A673 (cell line): Measurements from ENCODE around the gene BEST4. TPM values are rescaled to one million over a fixed set of nuclear protein-coding genes. Genes with fewer than 3 reads are reported as not detected.
A peak's percentile ranks its signal among the peaks of the same experiment; 100 is the strongest.

Experiments used
- BruUV-seq: library from RNA; stranded (reverse); fragments of 400-500 nt; replicated peaks from 2 replicates; lab custom pipeline; 2021; lab: Mats Ljungman, UMichigan
- CTCF ChIA-PET: fragments of 300-600 bp; sonication (Branson Sonifier 250); formaldehyde crosslinking; loops from one replicate; lab custom pipeline; 2022; ENCODE audit warnings: antibody characterized with exemption; lab: Charles Lee
- POLR2A ChIA-PET: fragments of 300-600 bp; sonication (Branson Sonifier 250); formaldehyde crosslinking; loops from one replicate; lab custom pipeline; 2022; ENCODE audit warnings: antibody characterized with exemption; ENCODE audit not compliant: low non-redundant PET; lab: Charles Lee
- DNase-seq: peaks from one replicate; pipeline ENCODE4 v3.0.0-alpha.2; 2015; ENCODE audit warnings: low spot score
- H3K27ac ChIP-seq: fragments of 200-600 bp; sonication (generic); 2 replicates; pipeline ENCODE4 v1.5.1; 2016; ENCODE audit warnings: mixed run types, low read depth, mild to moderate bottlenecking, mixed read lengths, antibody characterized with exemption, low read length; ENCODE audit not compliant: poor library complexity, severe bottlenecking
- H3K27me3 ChIP-seq: fragments of 200-600 bp; sonication (generic); replicated peaks from 2 replicates; pipeline ENCODE4 v1.6.1; 2017; ENCODE audit warnings: mixed run types, low read depth, mild to moderate bottlenecking, mixed read lengths, antibody characterized with exemption, low read length; ENCODE audit not compliant: insufficient read depth, poor library complexity
- H3K36me3 ChIP-seq: fragments of 200-600 bp; sonication (generic); 2 replicates; pipeline ENCODE4 v1.6.1; 2016; ENCODE audit warnings: mixed run types, mild to moderate bottlenecking, mixed read lengths, antibody characterized with exemption, low read length; ENCODE audit not compliant: insufficient read depth, poor library complexity, severe bottlenecking
- H3K4me1 ChIP-seq: fragments of 200-600 bp; sonication (generic); 2 replicates; pipeline ENCODE4 v1.6.1; 2017; ENCODE audit warnings: mixed run types, mild to moderate bottlenecking, mixed read lengths, antibody characterized with exemption, low read length; ENCODE audit not compliant: insufficient read depth, poor library complexity, severe bottlenecking
- H3K4me3 ChIP-seq: fragments of 200-600 bp; sonication (generic); 2 replicates; pipeline ENCODE4 v1.5.1; 2016; ENCODE audit warnings: low read depth, mixed run types, mild to moderate bottlenecking, mixed read lengths, low read length; ENCODE audit not compliant: poor library complexity, severe bottlenecking
- H3K9me3 ChIP-seq: fragments of 200-600 bp; sonication (generic); 2 replicates; pipeline ENCODE4 v1.6.1; 2016; ENCODE audit warnings: mixed run types, low read depth, mild to moderate bottlenecking, mixed read lengths, antibody characterized with exemption, low read length; ENCODE audit not compliant: poor library complexity, severe bottlenecking
- EZH2 ChIP-seq: fragments of 200-600 bp; sonication (generic); IDR thresholded peaks from 2 replicates; pipeline ENCODE4 v1.6.1; 2017; ENCODE audit warnings: borderline replicate concordance, low read depth, mild to moderate bottlenecking, mixed read lengths, antibody characterized with exemption, low read length; ENCODE audit not compliant: poor library complexity, severe bottlenecking
- intact Hi-C: fragments of 100-400 bp; cut with micrococcal nuclease; formaldehyde crosslinking; loops from one replicate; pipeline ENCODE4 v1.10.0; 2022; ENCODE audit not compliant: unreplicated experiment
- total RNA-seq: library from RNA; stranded (reverse); gene quantifications from 2 replicates; pipeline ENCODE4 v1.2.3, GENCODE V29; 2021
- TF ChIP-seq, protein P1 (sequence below): fragments of 300-800, 200-600 bp; sonication (generic); conservative IDR thresholded peaks from 2 replicates; pipeline ENCODE4 v1.5.1; 2017; ENCODE audit warnings: low read depth, mild to moderate bottlenecking, antibody characterized with exemption, low read length, moderate library complexity, mixed read lengths

BEST4 gene
- total RNA-seq, 1 experiment from 2014 or later: not detected

DNA sequence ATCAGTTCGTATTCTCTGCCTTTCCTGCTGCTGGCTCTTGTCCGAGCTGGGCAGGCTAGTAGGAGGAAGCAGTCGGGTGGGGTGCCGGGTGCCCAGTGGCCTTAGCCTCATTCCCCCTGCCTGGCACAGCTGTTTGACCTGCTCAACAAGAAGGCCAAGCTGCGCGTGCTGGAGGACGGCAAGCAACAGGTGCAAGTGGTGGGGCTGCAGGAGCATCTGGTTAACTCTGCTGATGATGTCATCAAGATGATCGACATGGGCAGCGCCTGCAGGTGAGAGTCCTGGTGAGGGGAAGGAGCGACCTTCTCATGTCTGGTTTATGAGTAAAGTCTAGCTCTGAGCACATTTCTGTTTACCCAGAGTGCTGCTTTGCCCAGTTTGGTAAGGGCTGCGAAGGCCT lies 28.9 kb downstream of the BEST4 start:
- Histone ChIP-seq H3K36me3 (peaks cover 98% of the 10 kb centered on the region), H3K9me3 (no peaks in the 10 kb centered on the region), H3K27me3 (no peaks in the 10 kb centered on the region), H3K4me1 (no peaks in the 10 kb centered on the region), H3K4me3 (no peak overlapping the region), H3K27ac (no peak overlapping the region)
- no TSS peak for BruUV-seq
- TF ChIP-seq EZH2: no peak
- TF ChIP-seq, protein P1, sequence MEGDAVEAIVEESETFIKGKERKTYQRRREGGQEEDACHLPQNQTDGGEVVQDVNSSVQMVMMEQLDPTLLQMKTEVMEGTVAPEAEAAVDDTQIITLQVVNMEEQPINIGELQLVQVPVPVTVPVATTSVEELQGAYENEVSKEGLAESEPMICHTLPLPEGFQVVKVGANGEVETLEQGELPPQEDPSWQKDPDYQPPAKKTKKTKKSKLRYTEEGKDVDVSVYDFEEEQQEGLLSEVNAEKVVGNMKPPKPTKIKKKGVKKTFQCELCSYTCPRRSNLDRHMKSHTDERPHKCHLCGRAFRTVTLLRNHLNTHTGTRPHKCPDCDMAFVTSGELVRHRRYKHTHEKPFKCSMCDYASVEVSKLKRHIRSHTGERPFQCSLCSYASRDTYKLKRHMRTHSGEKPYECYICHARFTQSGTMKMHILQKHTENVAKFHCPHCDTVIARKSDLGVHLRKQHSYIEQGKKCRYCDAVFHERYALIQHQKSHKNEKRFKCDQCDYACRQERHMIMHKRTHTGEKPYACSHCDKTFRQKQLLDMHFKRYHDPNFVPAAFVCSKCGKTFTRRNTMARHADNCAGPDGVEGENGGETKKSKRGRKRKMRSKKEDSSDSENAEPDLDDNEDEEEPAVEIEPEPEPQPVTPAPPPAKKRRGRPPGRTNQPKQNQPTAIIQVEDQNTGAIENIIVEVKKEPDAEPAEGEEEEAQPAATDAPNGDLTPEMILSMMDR: no peak
- CTCF ChIA-PET: no interaction called here
- intact Hi-C loops: no loop called here
- DNase-seq: no peak
- POLR2A ChIA-PET: no interaction called here

DNA sequence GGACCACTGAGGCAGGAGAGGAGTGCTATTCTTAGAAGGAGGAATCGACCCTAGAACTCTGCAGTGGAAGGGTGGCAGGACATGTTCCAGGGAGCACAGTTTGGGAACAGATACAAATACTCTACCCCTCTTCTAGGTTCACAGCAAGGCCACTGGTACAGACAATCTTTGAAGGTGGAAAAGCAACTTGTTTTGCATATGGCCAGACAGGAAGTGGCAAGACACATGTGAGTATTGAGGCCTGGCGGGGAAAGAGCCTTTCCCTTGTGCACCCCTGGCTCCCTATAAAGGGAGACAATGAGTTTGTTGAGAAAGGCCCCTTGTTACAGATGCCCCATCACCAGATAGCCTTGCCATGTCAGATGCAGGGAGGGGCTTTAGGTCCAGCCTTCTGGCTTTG lies 30.6 kb downstream of the BEST4 start:
- Histone ChIP-seq H3K9me3 (no peaks in the 10 kb centered on the region), H3K27ac (no peak overlapping the region), H3K36me3 (peaks cover 98% of the 10 kb centered on the region), H3K4me3 (no peak overlapping the region), H3K27me3 (no peaks in the 10 kb centered on the region), H3K4me1 (no peaks in the 10 kb centered on the region)
- CTCF ChIA-PET: no interaction called here
- TF ChIP-seq, protein P1: no peak
- TF ChIP-seq EZH2: no peak
- intact Hi-C loops: no loop called here
- POLR2A ChIA-PET: no interaction called here
- DNase-seq: no peak
- no TSS peak for BruUV-seq

GRCh38 chr1:44747878-44748277 lies 40.1 kb downstream of the BEST4 start:
- POLR2A ChIA-PET: no interaction called here
- no TSS peak for BruUV-seq

More at GRCh38 chr1:44747878-44748277, 40.1 kb downstream of the BEST4 start:
- Histone ChIP-seq H3K4me1 (peaks cover 7% of the 10 kb centered on the region), H3K27ac (no peak overlapping the region), H3K27me3 (no peaks in the 10 kb centered on the region), H3K9me3 (no peaks in the 10 kb centered on the region), H3K4me3 (no peak overlapping the region), H3K36me3 (peaks cover 96% of the 10 kb centered on the region)
- CTCF ChIA-PET: interaction anchor here (1.4 kb wide), 1 partner anchor 17 kb away, joined by 3 read pairs; the partner anchor contains the start of gene RNU5D-1
- intact Hi-C loops: no loop called here
- DNase-seq: peak; percentile 30
- TF ChIP-seq, protein P1: peak; percentile 37
- no peak for TF ChIP-seq EZH2
